Stromal cell of bone marrow (primary cell): ENCODE measurements around the gene APOLD1.
A peak's percentile ranks its signal among the peaks of the same experiment; 100 is the strongest.
"Not testable (repeated sequence)": the region's sequence is repeated elsewhere in the genome, so short reads cannot be mapped to it uniquely, and the experiment has no call there.

Source experiments
- DNase-seq: peaks from one replicate; pipeline ENCODE4 v3.0.0-alpha.2; 2012; ENCODE audit warnings: low read depth

The APOLD1 gene

DNA sequence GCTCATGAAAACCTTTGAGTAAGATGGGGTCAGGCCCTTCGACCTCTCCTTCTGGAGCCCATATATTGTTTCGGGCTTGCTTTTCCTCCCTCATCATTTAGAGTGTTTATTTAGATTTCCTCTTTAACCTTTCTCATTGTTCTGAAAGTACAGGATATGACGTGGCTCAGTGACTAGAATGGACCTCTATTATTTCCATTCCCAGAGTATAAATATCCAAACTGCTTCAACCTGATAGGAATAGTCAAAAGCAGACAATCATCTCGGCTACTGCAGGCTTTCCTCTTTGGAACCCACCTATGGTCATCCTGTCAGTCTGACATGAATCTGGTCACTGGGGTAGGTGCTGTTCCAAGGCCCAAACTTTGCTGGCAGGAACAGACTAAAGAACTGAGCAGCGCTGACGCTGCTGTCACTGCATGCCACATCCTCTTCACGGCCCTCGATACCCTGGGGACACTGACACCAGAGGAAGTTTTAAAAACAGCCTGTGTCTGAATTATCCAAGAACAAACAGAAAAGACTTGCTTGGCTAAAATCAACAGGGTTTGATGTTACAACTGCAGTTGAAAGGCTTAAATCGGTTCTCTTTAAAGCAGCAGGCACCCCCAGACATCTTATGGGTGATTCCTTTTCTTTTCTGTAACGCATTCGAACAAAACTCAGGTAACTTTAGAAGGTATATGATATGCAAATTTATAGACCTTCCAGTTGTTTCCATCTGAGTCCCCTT lies 22.7 kb downstream of the APOLD1 start:
- no peak for DNase-seq

DNA sequence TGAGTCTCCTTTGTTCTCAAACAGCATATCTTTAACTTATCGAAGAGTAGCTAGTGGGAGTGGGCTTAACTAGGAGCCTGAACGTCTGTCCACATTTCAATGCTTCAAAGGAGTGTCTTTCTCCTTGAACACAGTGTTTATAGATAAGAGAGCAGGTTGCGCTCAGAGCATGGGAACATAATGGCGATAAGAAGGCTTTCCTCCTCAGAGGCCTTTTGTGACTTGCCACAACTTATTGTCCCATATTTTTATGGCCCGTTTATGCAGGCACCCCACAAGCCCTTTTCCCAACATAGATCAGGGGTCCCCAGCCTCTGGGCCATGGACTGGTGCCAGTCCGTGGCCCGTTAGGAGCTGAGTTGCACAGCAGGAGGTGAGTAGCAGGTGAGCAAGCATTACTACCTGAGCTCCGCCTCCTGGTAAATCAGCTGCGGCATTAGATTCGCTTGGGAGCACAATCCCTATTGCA lies 25.1 kb downstream of the APOLD1 start:
- no peak for DNase-seq

- DNase-seq = no peak
These were observed 25.9 kb downstream of the APOLD1 start for GRCh38 chr12:12811343-12811742.

- no peak for DNase-seq
These were observed 26.7 kb downstream of the APOLD1 start for GRCh38 chr12:12812174-12812573.

DNA sequence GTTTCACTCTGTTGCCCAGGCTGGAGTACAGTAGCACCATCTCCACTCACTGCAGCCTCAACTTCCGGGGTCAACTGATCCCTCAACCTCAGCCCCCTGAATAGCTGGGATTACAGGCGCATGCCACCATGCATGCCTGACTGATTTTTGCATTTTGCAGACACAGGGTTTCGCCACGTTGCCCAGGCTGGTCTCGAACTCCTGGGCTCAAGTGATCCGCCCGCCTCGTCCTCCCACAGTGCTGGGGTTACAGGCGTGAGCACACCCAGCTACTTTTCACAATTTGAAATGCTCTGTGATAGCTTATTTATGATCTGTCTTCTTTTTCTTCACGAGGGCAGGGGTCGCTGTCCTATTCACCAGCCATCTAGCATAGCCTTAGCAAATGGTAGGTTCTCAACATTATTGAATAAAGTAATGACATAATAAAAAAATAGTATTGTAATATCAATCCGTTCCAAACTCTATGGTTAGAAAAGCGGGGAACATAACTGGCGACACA lies 27.2 kb downstream of the APOLD1 start:
- DNase-seq = no peak

GRCh38 chr12:12813120-12814101 lies 28.0 kb downstream of the APOLD1 start, which contains the start of gene DDX47:
DDX47 (plus strand) TSS chr12:12813346; CDS start chr12:12813368, 22 bp downstream.
- peak; percentile 81 for DNase-seq

DNA sequence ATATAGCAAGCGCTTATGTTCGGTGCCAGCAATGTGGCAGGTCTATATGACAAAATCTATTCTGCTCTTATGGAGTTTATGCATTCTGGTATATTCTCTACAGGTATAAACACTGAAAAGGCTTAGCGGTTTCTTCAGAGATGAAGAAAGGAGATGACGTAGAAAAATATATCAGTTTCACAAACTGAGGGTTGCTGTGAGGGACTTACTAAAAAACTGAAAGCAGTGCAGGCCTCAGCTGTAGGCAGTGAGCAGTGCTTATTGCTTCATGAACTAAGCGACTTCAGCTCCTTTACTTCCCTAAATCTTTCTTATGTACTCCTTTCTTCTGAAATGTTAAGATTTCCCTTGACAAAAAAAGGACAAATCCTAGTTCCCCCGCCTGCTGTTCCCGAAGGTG lies 32.2 kb downstream of the APOLD1 start:
- DNase-seq = no peak

GRCh38 chr12:12818701-12819100 lies 33.2 kb downstream of the APOLD1 start:
- no peak for DNase-seq

DNA sequence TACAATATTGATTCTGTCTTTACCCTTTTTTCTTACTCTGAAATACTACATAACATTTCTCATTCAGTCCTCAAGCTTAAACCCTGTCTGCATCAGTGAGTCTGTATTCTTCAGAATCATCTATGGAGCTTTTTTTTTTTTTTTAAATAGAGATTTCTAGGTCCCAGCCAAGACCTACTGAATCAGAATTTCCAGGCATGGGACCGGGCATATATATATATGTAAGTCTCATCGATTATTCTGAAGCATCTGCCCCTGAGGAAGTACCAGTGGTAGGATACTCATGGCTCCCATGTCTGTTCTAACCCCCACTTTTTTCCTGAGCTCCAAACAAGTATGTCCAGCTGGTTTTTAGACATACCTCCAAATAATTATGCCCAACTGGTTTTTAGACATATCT lies 33.8 kb downstream of the APOLD1 start:
- DNase-seq = no peak

DNA sequence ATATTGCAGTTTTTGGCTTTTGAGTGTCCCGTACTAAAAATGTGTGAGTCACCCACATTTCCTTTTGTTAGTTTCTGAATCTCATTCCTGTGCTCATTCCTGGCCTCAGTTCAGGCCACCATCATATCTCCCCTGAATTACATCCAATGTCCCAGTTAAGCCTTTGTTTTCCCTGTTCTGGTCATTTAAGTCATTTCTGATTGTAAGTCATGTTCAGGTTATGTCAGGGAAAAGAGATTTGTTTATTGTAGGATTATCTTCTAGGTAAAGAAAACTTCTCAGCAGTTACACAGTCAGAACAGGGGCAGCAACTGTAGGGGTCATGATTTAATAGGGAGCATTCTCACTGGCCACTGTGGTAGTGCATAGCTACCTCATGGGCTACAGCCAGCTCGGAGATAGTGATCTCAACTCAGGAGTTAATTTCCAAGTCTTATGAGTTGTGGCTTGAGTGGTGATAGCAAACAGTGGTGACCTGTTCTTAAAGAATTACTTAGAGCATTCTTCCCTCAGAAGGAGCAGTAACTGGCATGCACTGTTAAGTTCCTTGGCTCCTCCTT lies 34.4 kb downstream of the APOLD1 start:
- peak; percentile 66 for DNase-seq

GRCh38 chr12:12820376-12820775 lies 34.9 kb downstream of the APOLD1 start:
- DNase-seq = not testable (repeated sequence)

DNA sequence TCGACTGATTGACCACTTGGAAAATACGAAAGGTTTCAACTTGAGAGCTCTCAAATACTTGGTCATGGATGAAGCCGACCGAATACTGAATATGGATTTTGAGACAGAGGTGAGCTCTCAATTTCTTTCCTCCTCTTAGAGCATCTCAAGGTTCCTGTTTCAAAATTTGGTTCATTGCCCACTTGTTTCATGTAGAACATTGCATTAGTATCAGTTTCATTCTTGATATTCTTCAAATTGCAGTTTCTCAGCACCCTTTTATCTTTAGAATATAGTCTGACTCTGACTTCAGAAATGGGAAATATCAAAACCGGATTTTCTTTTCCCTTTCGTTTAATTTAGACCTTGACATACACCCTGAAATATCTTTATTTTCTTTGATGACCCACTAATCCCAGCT lies 36.5 kb downstream of the APOLD1 start:
- DNase-seq = no peak

- no peak for DNase-seq
These were observed 37.4 kb downstream of the APOLD1 start for GRCh38 chr12:12822886-12823285.

DNA sequence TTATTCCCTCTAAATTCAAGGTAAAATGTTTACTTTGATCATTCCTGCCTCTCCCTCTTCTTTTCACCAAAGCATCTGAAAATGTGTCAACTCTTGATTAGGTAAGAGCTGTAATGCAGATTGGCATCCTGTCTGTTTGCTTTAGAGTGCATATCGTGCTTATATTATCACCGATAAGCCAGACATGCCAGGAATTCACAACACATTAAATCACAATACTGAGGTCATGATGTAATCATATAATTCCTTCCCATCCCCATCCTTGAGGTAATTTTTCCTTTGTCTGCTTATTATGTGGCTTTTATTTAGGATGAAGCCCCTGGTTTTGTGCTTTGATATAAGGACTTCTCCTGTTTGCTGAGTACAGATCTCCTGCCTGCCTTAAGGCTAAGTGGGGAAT lies 37.8 kb downstream of the APOLD1 start:
- no peak for DNase-seq

DNA sequence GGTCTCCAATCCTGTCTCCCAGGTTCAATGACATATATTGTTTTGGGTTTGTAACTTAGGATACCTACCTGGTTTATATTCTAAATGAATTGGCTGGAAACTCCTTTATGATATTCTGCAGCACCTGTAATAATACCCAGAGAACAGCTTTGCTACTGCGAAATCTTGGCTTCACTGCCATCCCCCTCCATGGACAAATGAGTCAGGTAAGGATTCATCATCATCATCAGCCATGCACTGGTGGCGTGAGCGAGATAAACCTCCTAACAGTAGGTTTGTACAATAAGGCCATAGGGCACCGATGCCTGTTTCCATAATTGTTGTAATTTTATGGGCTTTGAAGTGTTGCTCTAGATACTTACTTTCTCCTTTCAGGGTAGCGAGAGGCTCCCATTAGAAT lies 38.4 kb downstream of the APOLD1 start:
- DNase-seq = no peak

DNA sequence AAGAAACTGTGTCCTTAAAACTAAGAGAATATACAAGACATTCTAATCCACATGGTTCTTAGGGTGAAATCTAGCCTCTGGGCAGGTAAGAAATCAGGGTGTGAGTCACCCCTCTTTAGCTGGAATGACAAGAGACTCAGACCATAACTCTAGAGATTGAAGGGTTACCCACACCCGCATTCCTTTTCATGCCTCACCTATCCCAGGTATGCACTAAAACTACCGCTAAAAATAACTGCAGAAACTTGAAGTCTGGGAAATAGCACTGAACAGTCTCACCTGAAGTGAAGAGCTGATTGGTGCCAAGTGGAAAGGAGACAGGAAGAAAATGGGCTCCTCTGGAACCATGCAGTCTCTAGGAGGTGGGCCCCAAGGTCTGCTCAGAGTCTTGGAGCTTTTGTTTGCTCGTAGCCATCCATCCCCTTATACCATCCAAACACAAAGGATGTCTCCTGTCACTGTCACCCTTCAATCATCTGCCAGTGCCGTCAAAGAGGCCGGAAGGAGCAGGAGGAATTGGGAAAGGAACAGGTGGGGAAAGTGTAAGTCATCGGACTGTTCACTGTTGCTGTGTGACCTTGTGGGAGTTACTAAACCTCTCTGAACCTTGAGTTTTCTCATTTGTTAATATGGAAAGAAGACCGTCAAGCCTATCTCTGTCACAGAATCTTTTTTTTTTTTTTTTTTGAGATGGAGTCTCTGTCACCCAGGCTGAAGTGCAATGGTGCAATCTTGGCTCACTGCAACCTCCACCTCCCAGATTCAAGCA lies 50.1 kb downstream of the APOLD1 start:
- no peak for DNase-seq

DNA sequence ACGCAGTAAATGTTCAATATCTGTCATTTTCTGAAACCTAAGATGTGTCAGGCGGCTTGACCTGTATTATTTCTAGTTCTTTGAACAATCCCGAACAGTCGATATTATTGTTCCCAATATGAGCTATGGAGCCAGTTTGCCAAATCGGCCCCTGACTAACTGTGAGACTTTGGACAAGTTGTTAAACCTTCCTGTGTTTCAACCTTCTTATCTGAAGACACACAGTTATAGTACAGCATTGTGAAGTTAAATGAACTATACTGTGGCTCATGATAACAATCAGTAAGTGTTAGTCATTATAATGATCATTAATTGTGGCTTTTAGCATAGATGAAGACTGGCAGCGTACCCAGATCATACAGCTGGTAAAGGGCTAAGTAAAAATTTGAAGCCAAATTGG lies 51.1 kb downstream of the APOLD1 start:
- DNase-seq = no peak

GRCh38 chr12:12837025-12837812 lies 51.8 kb downstream of the APOLD1 start:
- DNase-seq = peak; percentile 81

DNA sequence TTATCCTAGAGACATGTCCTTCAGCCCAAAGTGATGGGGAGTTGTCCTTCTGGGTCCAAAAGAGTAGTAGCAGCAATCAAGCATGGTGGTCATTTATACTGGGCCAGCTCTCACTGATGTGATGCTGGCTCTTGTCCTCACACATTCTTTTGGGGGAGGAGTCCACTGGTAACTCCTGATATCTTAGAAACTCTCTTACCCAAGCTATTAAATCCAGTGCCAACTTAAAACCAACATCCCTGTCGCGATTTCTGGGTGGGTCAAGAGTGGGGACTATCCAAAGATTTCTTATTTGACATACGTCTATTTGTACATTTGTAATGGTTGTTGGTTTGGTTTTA lies 52.3 kb downstream of the APOLD1 start:
- DNase-seq = no peak

- no peak for DNase-seq
These were observed 53.5 kb downstream of the APOLD1 start for GRCh38 chr12:12839003-12839395.

- not testable (repeated sequence) for DNase-seq
These were observed 54.0 kb downstream of the APOLD1 start for GRCh38 chr12:12839439-12839838.
